ENCODE data around the gene ZNF3. TPM values are rescaled to one million over a fixed set of nuclear protein-coding genes. Genes with fewer than 3 reads are reported as not detected.

The ZNF3 gene
- total and polyA plus RNA-seq, 9 donors: 21.9 to 45.0 (median 38.4) TPM

- Histone ChIP-seq H3K27me3 (no peaks in the 10 kb centered on the region), H3K36me3 (no peaks in the 10 kb centered on the region), H3K9me3 (no peaks in the 10 kb centered on the region), H3K27ac (no peak overlapping the region), H3K4me3 (no peak overlapping the region), H3K4me1 (ENCODE audit: insufficient read depth) (peaks cover 4% of the 10 kb centered on the region)
- 82 to 84% (median 82%) methylated on average over 12 of the region's 12 CpGs for WGBS, 3 donors
- TF ChIP-seq POLR2A (IDR thresholded peaks at IDR 0.05) (no peak), CTCF (IDR thresholded peaks at IDR 0.05) (no peak), EP300 (IDR thresholded peaks at IDR 0.05) (no peak)
- DNase-seq: no peak
- intact Hi-C loops (cut with DNase I): no loop called here
Measured at GRCh38 chr7:100024020-100024619, 57.4 kb downstream of the ZNF3 start.

- no peak overlapping the region for H3K27ac ChIP-seq
- H3K36me3 ChIP-seq: no peaks in the 10 kb centered on the region
- WGBS, 3 donors: 92 to 96% (median 94%) methylated on average over 12 of the region's 12 CpGs
- intact Hi-C loops (cut with DNase I): no loop called here
- no peaks in the 10 kb centered on the region for H3K27me3 ChIP-seq
- H3K9me3 ChIP-seq: no peaks in the 10 kb centered on the region
- no peak for DNase-seq
- no peak for TF ChIP-seq POLR2A (IDR thresholded peaks at IDR 0.05)
- TF ChIP-seq CTCF (IDR thresholded peaks at IDR 0.05): no peak
- TF ChIP-seq EP300 (IDR thresholded peaks at IDR 0.05): no peak
- peaks cover 8% of the 10 kb centered on the region for H3K4me1 ChIP-seq (ENCODE audit: insufficient read depth)
- H3K4me3 ChIP-seq: no peak overlapping the region
Measured at GRCh38 chr7:100023526-100023925, 58.0 kb downstream of the ZNF3 start.

GRCh38 chr7:100022621-100023020 lies 58.9 kb downstream of the ZNF3 start:
- no peak overlapping the region for H3K27ac ChIP-seq
- TF ChIP-seq CTCF (IDR thresholded peaks at IDR 0.05) (no peak), EP300 (IDR thresholded peaks at IDR 0.05) (no peak), POLR2A (IDR thresholded peaks at IDR 0.05) (no peak)
- DNase-seq: no peak
- 68 to 82% (median 73%) methylated on average over 5 of the region's 5 CpGs for WGBS, 3 donors
- no peaks in the 10 kb centered on the region for H3K9me3 ChIP-seq
- no peaks in the 10 kb centered on the region for H3K36me3 ChIP-seq
- H3K4me1 ChIP-seq (ENCODE audit: insufficient read depth): peaks cover 8% of the 10 kb centered on the region
- H3K27me3 ChIP-seq: no peaks in the 10 kb centered on the region
- intact Hi-C loops (cut with DNase I): no loop called here
- no peak overlapping the region for H3K4me3 ChIP-seq

GRCh38 chr7:100021297-100021696 lies 60.2 kb downstream of the ZNF3 start:
- Histone ChIP-seq H3K27ac (no peak overlapping the region), H3K9me3 (no peaks in the 10 kb centered on the region), H3K4me3 (no peak overlapping the region), H3K36me3 (no peaks in the 10 kb centered on the region), H3K27me3 (no peaks in the 10 kb centered on the region), H3K4me1 (ENCODE audit: insufficient read depth) (peaks cover 10% of the 10 kb centered on the region)
- intact Hi-C loops (cut with DNase I): no loop called here
- no peak for DNase-seq
- WGBS, 3 donors: 71 to 91% (median 83%) methylated on average over 3 of the region's 3 CpGs
- TF ChIP-seq EP300 (IDR thresholded peaks at IDR 0.05): no peak
- TF ChIP-seq POLR2A (IDR thresholded peaks at IDR 0.05): no peak
- TF ChIP-seq CTCF (IDR thresholded peaks at IDR 0.05): no peak

MicroRNA genes within 50 kb of the gene (microRNA counts, 767-probe panel; counts per million panel counts)
- 1,810 counts per million, percentile 80 among the panel's probes with 10 or more counts for microRNA hsa-miR-106b-5p
- microRNA hsa-miR-25-3p: 6,061 counts per million, percentile 97 among the panel's probes with 10 or more counts
- 4,581 counts per million, percentile 92 among the panel's probes with 10 or more counts for microRNA hsa-miR-93-5p

Small RNA genes within 50 kb of the gene (microRNA-seq; reads per million reads assigned to microRNA genes)
- gene MIR106B (322 to 1,113 (median 871) reads per million in 3 donors), gene MIR25 (135 to 661 (median 305) reads per million in 3 donors), gene MIR93 (285 to 1,086 (median 334) reads per million in 3 donors)

Small RNA genes within 50 kb of the gene (small RNA-seq; reads per million reads assigned to genes)
- gene MIR106B: 22.6 reads per million, percentile 87 among the genes with 10 or more reads in this experiment
- gene MIR25: 618 reads per million, percentile 96 among the genes with 10 or more reads in this experiment
- gene MIR93: 24.9 reads per million, percentile 88 among the genes with 10 or more reads in this experiment

Other genes starting within 250 kb of the ZNF3 start
- gene OR2AE1, start 204.7 kb downstream of the ZNF3 start, total RNA-seq: under 1 TPM in 1 of 7 donors, not detected in 6; 0.57 TPM
- not detected for gene OR2AE1, start 204.7 kb downstream of the ZNF3 start, polyA plus RNA-seq
- gene TRIM4, start 162.2 kb downstream of the ZNF3 start, total RNA-seq: 10 to 100 TPM; 31.7 to 58.9 (median 45.1) TPM
- 10 to 100 TPM; 42.2 to 64.8 TPM for gene TRIM4, start 162.2 kb downstream of the ZNF3 start, polyA plus RNA-seq
- 1 to 10 TPM in 1 of 7 donors, under 1 TPM in 3, not detected in 3; 0.18 to 1.3 (median 0.29) TPM for gene GJC3, start 152.1 kb downstream of the ZNF3 start, total RNA-seq
- under 1 TPM; 0.42 to 0.45 TPM for gene GJC3, start 152.1 kb downstream of the ZNF3 start, polyA plus RNA-seq
- 10 to 100 TPM in 1 of 7 donors, 1 to 10 TPM in 3, under 1 TPM in 3; 0.34 to 21.3 (median 2.3) TPM for gene AZGP1, start 105.7 kb downstream of the ZNF3 start, total RNA-seq
- gene AZGP1, start 105.7 kb downstream of the ZNF3 start, polyA plus RNA-seq: 1 to 10 TPM; 1.3 to 5.4 TPM
- 10 to 100 TPM; 28.8 to 90.7 (median 73.9) TPM for gene ZKSCAN1, start 66.1 kb downstream of the ZNF3 start, total RNA-seq
- gene ZKSCAN1, start 66.1 kb downstream of the ZNF3 start, polyA plus RNA-seq: 10 to 100 TPM; 14.2 to 29.4 TPM
- gene ZSCAN21, start 31.9 kb downstream of the ZNF3 start, total RNA-seq: 10 to 100 TPM in 6 of 7 donors, 1 to 10 TPM in 1; 9.2 to 16.2 (median 13.5) TPM
- gene ZSCAN21, start 31.9 kb downstream of the ZNF3 start, polyA plus RNA-seq: 10 to 100 TPM in 1 of 2 donors, 1 to 10 TPM in 1; 9.2 to 11.8 TPM
- 100 to 1,000 TPM in 2 of 7 donors, 10 to 100 TPM in 5; 33.6 to 110 (median 98.2) TPM for gene COPS6, start 7.2 kb upstream of the ZNF3 start, total RNA-seq
- 100 to 1,000 TPM in 1 of 2 donors, 10 to 100 TPM in 1; 97.4 to 145 TPM for gene COPS6, start 7.2 kb upstream of the ZNF3 start, polyA plus RNA-seq
- gene MCM7, start 19.7 kb upstream of the ZNF3 start, total RNA-seq: 10 to 100 TPM; 24.4 to 57.6 (median 37.9) TPM
- 10 to 100 TPM; 45.1 to 79.7 TPM for gene MCM7, start 19.7 kb upstream of the ZNF3 start, polyA plus RNA-seq
- gene AP4M1, start 19.9 kb upstream of the ZNF3 start, total RNA-seq: 10 to 100 TPM; 10.9 to 20.3 (median 14.2) TPM
- 10 to 100 TPM; 13.8 to 19.0 TPM for gene AP4M1, start 19.9 kb upstream of the ZNF3 start, polyA plus RNA-seq
- gene TAF6, start 37.6 kb upstream of the ZNF3 start, total RNA-seq: 10 to 100 TPM; 35.9 to 66.1 (median 57.5) TPM
- 10 to 100 TPM; 43.1 to 52.1 TPM for gene TAF6, start 37.6 kb upstream of the ZNF3 start, polyA plus RNA-seq
- gene CNPY4, start 37.9 kb upstream of the ZNF3 start, total RNA-seq: 10 to 100 TPM; 11.7 to 28.7 (median 22.0) TPM
- 10 to 100 TPM; 33.9 to 42.8 TPM for gene CNPY4, start 37.9 kb upstream of the ZNF3 start, polyA plus RNA-seq
- 1 to 10 TPM; 3.4 to 6.7 (median 4.5) TPM for gene MBLAC1, start 45.2 kb upstream of the ZNF3 start, total RNA-seq
- 1 to 10 TPM in 1 of 2 donors, under 1 TPM in 1; 0.28 to 3.4 TPM for gene MBLAC1, start 45.2 kb upstream of the ZNF3 start, polyA plus RNA-seq
- 100 to 1,000 TPM; 101 to 245 (median 108) TPM for gene LAMTOR4, start 67.2 kb upstream of the ZNF3 start, total RNA-seq
- 100 to 1,000 TPM in 1 of 2 donors, 10 to 100 TPM in 1; 10.3 to 246 TPM for gene LAMTOR4, start 67.2 kb upstream of the ZNF3 start, polyA plus RNA-seq
- 10 to 100 TPM in 5 of 7 donors, 1 to 10 TPM in 2; 6.2 to 27.2 (median 14.8) TPM for gene TRAPPC14, start 77.0 kb upstream of the ZNF3 start, total RNA-seq
- 1 to 10 TPM; 2.8 to 9.1 TPM for gene TRAPPC14, start 77.0 kb upstream of the ZNF3 start, polyA plus RNA-seq
- 10 to 100 TPM in 2 of 7 donors, 1 to 10 TPM in 5; 3.1 to 16.3 (median 7.4) TPM for gene GAL3ST4, start 86.9 kb upstream of the ZNF3 start, total RNA-seq
- gene GAL3ST4, start 86.9 kb upstream of the ZNF3 start, polyA plus RNA-seq: 10 to 100 TPM in 1 of 2 donors, 1 to 10 TPM in 1; 4.3 to 10.6 TPM
- 1 to 10 TPM; 2.0 to 5.6 (median 3.1) TPM for gene GPC2, start 95.7 kb upstream of the ZNF3 start, total RNA-seq
- gene GPC2, start 95.7 kb upstream of the ZNF3 start, polyA plus RNA-seq: 1 to 10 TPM in 1 of 2 donors, under 1 TPM in 1; 0.25 to 2.9 TPM
- gene STAG3, start 96.2 kb upstream of the ZNF3 start, total RNA-seq: 1 to 10 TPM in 4 of 7 donors, under 1 TPM in 3; 0.66 to 2.8 (median 1.7) TPM
- gene STAG3, start 96.2 kb upstream of the ZNF3 start, polyA plus RNA-seq: 1 to 10 TPM; 1.9 to 3.2 TPM
- 1 to 10 TPM in 1 of 7 donors, under 1 TPM in 4, not detected in 2; 0.25 to 1.7 (median 0.48) TPM for gene PVRIG, start 138.2 kb upstream of the ZNF3 start, total RNA-seq
- under 1 TPM; 0.12 to 0.21 TPM for gene PVRIG, start 138.2 kb upstream of the ZNF3 start, polyA plus RNA-seq
- gene SPDYE3, start 226.0 kb upstream of the ZNF3 start, total RNA-seq: not detected
- gene SPDYE3, start 226.0 kb upstream of the ZNF3 start, polyA plus RNA-seq: under 1 TPM in 1 of 2 donors, not detected in 1; 0.12 TPM